Fibroblast of pulmonary artery (primary cell): ENCODE measurements around the gene PATZ1.

Source experiments
- DNase-seq: peaks from one replicate; pipeline ENCODE4 v3.0.0-alpha.2; 2010; ENCODE audit warnings: low read depth
- H3K4me3 ChIP-seq: replicated peaks from 2 replicates; pipeline ENCODE4 v1.5.1; 2011; ENCODE audit warnings: low read depth, mild to moderate bottlenecking, control low read depth, low read length, moderate library complexity
- TF ChIP-seq, protein P1 (sequence below): IDR thresholded peaks from 2 replicates; pipeline ENCODE4 v1.5.1; 2011; ENCODE audit warnings: mild to moderate bottlenecking, control low read depth, low read length, inconsistent platforms; ENCODE audit errors: missing control alignments

Gene PATZ1

GRCh38 chr22:31337178-31337577 is 9.0 kb downstream of the PATZ1 start:
- TF ChIP-seq, protein P1, sequence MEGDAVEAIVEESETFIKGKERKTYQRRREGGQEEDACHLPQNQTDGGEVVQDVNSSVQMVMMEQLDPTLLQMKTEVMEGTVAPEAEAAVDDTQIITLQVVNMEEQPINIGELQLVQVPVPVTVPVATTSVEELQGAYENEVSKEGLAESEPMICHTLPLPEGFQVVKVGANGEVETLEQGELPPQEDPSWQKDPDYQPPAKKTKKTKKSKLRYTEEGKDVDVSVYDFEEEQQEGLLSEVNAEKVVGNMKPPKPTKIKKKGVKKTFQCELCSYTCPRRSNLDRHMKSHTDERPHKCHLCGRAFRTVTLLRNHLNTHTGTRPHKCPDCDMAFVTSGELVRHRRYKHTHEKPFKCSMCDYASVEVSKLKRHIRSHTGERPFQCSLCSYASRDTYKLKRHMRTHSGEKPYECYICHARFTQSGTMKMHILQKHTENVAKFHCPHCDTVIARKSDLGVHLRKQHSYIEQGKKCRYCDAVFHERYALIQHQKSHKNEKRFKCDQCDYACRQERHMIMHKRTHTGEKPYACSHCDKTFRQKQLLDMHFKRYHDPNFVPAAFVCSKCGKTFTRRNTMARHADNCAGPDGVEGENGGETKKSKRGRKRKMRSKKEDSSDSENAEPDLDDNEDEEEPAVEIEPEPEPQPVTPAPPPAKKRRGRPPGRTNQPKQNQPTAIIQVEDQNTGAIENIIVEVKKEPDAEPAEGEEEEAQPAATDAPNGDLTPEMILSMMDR, result no peak

DNA sequence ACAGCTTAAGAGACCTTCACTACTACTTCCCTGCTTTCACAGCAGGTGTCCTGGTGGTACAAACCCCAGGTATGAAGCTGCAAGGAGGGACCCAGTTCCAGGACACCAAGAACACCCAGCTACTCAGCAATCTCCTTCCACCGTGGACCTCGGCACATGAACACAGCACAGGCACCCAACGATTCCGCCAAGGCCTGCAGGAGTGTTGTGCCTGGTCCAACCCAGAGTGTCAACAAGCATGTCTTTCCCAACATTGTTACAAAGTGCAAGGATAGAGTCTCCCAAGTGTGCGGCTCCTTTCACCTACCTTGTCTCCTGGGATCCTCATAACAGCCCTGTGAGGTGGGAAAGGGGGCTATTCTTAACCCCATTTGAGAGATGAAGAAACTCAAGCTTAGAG is 11.8 kb downstream of the PATZ1 start:
- H3K4me3 ChIP-seq, result no peak overlapping the region
- TF ChIP-seq, protein P1, result no peak
- DNase-seq, result no peak

More at GRCh38 chr22:31337178-31337577, 9.0 kb downstream of the PATZ1 start:
- no peak for DNase-seq
- H3K4me3 ChIP-seq, result no peak overlapping the region

DNA sequence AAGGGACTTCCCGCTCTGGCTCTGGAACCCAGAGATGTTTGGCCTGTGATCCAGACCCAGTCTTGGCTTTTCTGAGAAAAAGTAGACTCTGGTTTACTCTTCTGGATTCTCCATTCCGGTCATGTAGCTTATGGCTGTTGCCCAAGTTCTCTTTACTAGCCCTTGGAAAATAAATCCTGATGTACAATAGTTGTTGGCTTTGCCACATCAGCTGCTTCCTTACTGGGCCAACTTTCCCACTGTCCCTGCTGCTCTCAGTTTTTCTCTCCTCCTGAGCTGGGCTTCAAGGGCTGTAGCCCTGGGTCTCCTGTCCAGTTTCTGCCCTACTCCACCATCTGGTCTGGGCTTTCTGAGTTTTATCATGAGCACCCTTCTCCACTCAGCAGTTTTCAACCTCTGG is 12.5 kb downstream of the PATZ1 start:
- DNase-seq, result no peak
- TF ChIP-seq, protein P1, result no peak
- no peak overlapping the region for H3K4me3 ChIP-seq

- no peak overlapping the region for H3K4me3 ChIP-seq
- TF ChIP-seq, protein P1, result no peak
- DNase-seq, result no peak
These were observed 13.3 kb downstream of the PATZ1 start for GRCh38 chr22:31332886-31333285.

GRCh38 chr22:31332010-31332409 is 14.1 kb downstream of the PATZ1 start:
- TF ChIP-seq, protein P1, result no peak
- no peak overlapping the region for H3K4me3 ChIP-seq
- DNase-seq, result no peak

- DNase-seq, result no peak
- H3K4me3 ChIP-seq, result no peak overlapping the region
- TF ChIP-seq, protein P1, result no peak
These were observed 16.5 kb downstream of the PATZ1 start for GRCh38 chr22:31329453-31330215.

GRCh38 chr22:31329029-31329428 is 17.1 kb downstream of the PATZ1 start:
- no peak for DNase-seq
- H3K4me3 ChIP-seq, result no peak overlapping the region
- TF ChIP-seq, protein P1, result no peak
